ENCODE data around the gene UQCRC1.

DNA sequence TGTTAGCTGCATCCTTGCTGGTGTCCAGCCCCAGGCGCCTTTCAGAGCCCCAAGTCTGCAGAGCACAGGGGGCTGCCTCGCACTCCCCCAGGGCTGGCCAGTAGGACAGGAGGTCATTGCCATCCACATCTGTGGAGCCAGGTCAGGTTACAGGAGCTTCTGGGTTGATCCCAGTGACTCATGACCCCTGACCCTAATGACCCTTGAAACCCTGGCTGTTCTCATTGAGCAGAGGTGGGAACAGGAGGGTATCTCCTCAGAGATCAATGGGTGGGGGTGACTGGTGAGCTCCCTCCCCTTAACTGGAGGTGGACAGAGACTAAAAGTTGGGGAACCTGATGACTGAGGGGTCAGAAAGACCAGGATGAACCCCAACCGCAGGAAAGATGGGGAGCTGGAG lies 31.9 kb upstream of the UQCRC1 start:
- no peak for TF ChIP-seq GATA2 (IDR thresholded peaks at IDR 0.05; ENCODE audit: low read depth, low read length)
- TF ChIP-seq GATA3 (IDR thresholded peaks at IDR 0.05; ENCODE audit: low read depth, low read length), result no peak
